ENCODE data around the gene PDLIM3.

DNA sequence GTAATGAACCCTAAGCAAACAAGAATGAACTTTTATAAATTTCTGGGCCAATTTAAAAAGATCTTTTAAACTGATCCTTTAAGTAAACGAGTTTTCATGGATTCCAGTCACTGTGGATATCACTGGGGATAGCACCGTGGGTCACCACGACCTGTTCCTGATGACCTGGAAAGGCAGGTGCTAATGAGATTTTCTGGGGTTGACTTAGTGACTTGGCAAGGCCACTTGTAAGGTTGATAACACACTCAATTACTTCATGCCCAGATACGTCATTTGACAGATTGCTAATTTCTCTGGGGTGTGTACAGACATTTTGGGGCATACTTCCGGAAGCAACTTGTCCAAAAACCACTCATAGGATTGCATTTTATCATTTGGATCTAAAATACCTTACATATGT, 24.5 kb downstream of the PDLIM3 start:
- no peak for TF ChIP-seq TAF1 (IDR thresholded peaks at IDR 0.05; ENCODE audit: borderline replicate concordance, low read depth, low read length)
- no peak for TF ChIP-seq POLR2AphosphoS5 (IDR thresholded peaks at IDR 0.05; ENCODE audit: low read depth, low read length)

Data from GM12892 (cell line).